AG08395 (cell line): ENCODE results near the gene SIRPA.
A peak's percentile ranks its signal among the peaks of the same experiment; 100 is the strongest.

Experiments used
- DNase-seq: peaks from one replicate; pipeline ENCODE4 v3.0.0; 2012; ENCODE audit warnings: mixed read lengths, low spot score

SIRPA gene

GRCh38 chr20:1888796-1889463 lies 6.3 kb upstream of the SIRPA start:
- DNase-seq: peak; percentile 59

- DNase-seq: no peak
Observed at GRCh38 chr20:1890469-1891262, 4.5 kb upstream of the SIRPA start.

- DNase-seq: no peak
Observed at GRCh38 chr20:1891263-1892118, 3.7 kb upstream of the SIRPA start.

GRCh38 chr20:1892119-1892385 lies 3.2 kb upstream of the SIRPA start:
- no peak for DNase-seq

GRCh38 chr20:1893721-1894470 lies 1.3 kb upstream of the SIRPA start:
- DNase-seq: no peak

DNA sequence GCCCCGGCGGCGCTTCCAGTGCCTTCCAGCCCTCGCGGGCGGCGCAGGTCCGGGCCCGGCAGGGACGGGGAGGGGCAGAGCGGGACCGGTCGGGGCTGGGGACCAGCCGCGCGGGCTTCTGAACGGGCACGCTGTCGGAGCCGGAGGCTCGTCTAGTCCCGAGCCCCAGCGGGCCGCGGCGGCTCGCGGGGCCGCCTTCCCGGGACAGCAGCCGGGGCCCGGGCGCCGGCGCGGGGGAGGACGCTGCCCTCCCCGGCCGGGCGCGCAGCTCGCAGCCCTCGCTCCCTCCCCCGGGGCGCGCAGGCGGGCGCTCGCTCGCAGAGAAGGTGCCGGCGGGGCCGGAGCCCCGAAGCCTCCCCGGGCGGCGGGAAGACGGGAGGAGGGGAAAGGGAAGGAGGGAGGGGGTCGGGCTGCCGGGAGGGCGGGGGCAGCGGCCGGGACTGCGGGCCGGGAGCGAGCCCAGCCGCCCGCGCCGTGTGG lies 696 bp upstream of the SIRPA start:
- peak; percentile 75 for DNase-seq

DNA sequence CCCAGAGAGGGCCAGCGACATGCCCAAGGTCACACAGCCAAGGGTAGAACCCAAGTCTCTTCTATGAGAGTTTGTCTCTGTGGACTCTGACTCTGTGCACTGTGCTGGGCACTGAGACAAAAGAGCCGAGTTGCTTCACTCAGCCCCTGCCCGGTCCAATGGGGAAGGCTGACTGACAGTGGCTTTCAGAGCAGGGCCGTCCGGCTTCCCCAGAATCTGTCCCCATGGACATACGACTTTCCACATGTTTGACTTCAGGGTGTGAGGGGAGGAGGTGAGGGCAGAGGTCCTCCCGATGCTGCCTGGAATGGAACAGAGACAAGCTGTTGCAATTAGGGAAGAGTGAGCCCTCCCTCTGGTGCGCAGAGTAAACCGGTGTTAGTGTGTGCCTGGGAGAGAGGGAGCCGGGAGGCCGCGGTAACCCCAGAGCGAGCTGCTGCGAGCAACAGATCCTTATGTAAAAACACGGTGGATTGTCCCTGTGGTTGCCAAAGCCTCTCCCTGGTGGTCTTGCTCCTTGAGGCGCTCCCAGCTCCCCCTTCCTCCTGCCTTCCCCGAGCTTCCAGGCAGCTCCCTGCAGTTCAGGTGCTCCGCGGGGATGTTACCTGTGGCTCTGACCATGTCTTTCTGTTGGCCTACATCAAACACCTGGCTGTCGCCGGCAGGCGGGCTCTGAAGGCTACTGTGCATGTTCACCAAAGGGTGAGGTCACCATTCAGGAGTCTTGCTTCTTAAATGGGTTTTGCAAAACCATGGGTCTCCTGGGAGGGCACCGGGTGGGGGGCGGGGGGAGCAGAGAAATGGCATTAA lies 672 bp downstream of the SIRPA start:
- no peak for DNase-seq

DNA sequence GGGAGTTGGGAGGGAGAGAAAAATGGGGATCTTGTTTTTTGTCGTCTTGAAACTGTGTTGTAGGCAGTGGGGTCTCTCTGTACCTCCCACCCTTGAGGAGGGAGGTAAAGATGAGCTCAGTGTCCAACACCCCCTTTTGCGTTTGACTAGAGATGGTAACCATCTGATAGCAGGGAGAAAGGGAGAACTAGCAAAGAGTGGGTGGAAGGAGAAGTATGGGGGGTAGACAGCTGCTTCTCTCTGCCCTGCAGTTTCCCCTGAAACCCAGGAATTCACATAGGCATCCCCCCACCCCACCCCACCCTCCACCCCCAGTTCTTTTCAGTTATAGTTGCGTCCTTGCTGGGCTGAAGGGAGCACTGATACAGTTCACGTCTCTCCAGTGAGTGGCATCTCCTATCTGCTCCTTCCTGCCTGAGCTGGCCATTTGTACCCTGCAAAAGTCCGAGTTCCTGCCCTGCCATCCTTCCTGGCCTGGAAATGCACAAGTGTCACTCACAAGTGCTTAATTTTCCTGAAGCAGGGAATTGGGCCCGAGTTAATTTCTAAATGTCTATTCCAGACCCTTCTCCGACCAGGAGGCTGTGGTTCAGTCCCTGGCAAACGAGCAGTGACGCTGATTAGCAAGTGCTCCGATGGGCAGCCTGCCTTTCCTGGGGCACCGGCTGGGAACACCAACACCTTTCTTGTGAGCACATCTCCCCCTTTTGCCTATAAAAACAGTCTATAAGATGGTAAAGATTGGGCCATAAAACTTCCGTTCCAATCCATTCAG lies 1.5 kb downstream of the SIRPA start:
- DNase-seq: no peak

GRCh38 chr20:1897541-1897940 lies 2.3 kb downstream of the SIRPA start:
- DNase-seq: no peak

DNA sequence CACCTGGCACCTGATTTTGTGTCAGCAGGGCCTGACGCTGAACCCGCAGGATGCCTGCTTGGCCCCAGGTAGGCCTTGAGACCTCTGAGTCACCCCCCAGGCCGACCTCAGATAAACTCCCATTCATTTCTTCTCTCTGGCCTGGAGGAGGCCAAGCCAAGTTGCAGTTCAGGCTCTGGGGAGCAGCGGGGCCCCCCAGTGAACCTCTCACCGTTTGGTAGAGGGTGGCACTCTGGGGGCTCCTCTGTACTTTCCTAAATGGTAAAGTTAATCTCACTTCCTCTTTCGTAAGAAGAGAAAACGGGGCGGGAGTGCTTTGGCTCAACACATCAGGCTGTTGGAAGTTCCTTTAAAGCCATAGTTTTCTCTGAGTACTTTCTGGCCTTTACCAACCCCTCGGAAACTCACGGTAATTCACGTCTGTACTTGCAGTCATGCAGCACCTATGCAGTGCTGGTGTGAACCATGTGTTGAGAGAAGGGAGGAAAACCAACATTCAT lies 2.8 kb downstream of the SIRPA start:
- no peak for DNase-seq

DNA sequence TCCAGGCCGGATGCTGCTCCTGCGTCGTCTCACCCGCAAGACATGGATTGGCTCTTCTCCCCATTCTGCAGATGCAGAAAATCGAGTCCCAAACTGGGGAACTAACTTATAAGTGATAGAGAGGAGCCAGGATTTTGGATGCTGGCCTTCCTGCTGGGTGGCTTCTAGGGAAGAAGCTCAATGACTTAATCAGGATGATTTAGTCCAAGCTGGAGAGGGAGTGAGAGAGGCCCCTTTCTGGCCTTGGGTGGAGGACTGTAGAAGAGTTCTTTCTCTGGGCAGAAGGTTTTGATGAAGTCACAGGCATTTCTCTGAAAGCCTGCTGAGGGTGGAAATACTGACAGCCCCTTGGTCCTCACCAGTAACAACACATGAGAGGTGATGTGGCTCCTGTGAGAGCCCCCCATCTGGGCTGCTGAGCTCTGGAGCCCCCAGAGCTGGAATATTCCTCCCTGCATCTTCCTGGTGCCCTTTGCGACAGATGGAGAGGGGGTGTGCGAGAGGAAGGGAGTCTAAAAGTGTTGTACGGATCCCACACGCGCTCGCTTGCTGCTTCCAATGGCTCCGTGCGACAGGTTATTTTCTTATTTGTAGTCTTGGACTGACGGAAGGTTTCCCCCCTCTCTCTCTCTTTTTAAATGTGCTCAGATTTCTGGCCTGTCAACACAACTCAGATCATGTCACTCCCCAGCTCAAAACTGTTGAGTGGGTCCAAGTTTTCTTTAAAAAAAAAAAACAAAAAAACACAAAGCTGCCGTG lies 3.5 kb downstream of the SIRPA start:
- peak; percentile 42 for DNase-seq

DNA sequence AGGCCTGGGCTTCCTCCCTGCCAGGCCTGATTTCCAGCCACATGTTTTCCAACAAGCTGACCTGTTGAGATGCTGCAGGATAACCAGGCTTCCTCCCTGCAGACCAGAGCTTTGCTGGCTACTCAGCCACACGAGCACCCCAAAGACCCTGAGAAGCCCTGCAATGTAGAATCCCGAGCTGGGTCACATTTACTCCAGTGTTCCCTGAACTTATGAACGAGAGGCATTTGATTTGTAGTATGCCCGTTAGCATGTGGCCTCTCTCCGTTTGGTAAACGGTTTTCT lies 4.0 kb downstream of the SIRPA start:
- DNase-seq: no peak

- DNase-seq: peak; percentile 70
Observed at GRCh38 chr20:1900321-1900801, 5.2 kb downstream of the SIRPA start.

DNA sequence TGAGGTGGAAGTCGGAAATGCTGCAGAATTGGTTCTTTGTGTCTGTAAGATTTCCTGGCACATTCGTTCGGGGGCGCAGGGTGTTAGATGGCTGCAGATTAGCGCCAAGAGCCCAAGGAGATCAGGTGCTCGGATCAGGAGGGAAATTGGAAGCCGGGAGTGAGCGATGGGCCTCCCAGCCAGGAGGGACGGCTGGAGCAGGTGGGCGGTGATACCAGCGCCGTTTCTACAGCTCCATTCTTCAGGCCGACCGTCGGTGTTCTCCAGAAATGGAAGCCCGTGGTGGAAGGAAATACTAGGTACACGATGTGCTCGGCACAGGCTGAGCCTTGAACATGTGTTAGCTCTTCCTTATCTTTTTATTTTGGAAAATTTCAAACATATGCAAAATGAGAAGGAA lies 6.5 kb downstream of the SIRPA start:
- DNase-seq: no peak

GRCh38 chr20:1902188-1902587 lies 7.0 kb downstream of the SIRPA start:
- no peak for DNase-seq

DNA sequence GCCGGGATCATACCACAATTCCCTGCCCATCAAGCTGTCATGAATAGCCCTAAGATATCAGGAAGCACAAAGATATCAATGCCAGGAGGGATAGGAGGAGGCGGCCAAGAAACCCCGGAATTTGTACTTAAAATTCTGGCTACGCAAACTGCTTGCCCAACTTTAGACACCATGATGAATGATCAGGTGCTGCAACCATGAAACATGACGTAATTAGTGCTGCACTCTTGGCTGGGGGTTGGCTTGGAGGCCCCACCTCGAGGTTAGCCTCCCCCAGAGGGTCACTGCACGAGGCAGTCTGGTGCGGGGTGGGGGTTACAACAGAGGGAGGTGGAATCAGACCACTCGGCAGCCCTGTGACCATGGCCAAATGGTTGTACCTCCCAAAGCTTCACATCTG lies 8.9 kb downstream of the SIRPA start:
- no peak for DNase-seq

- DNase-seq: no peak
Observed at GRCh38 chr20:1905009-1905408, 9.8 kb downstream of the SIRPA start.

- DNase-seq: no peak
Observed at GRCh38 chr20:1905693-1906092, 10.5 kb downstream of the SIRPA start.

GRCh38 chr20:1906361-1907051 lies 11.3 kb downstream of the SIRPA start:
- DNase-seq: no peak
